Testis (tissue), 3 donors: ENCODE data around the gene MN1. TPM values are rescaled to one million over a fixed set of nuclear protein-coding genes. Genes with fewer than 3 reads are reported as not detected.

Source experiments
- DNase-seq: peaks from one replicate; pipeline ENCODE4 v3.0.0-alpha.2; 2019
- H3K27ac ChIP-seq, 2 donors: fragments of 200-600 bp; sonication (generic); one replicate each; pipeline ENCODE4 v1.5.1; 2019
- H3K27me3 ChIP-seq: fragments of 200-600 bp; sonication (generic); one replicate; pipeline ENCODE4 v1.5.1; 2019
- H3K36me3 ChIP-seq: fragments of 200-600 bp; sonication (generic); one replicate; pipeline ENCODE4 v1.5.1; 2017; ENCODE audit warnings: low read depth; ENCODE audit errors: missing control alignments
- H3K4me1 ChIP-seq: fragments of 200-600 bp; sonication (generic); one replicate; pipeline ENCODE4 v1.5.1; 2019
- H3K4me3 ChIP-seq, 2 donors: fragments of 200-600 bp; sonication (generic); one replicate each; pipeline ENCODE4 v1.5.1; 2017 to 2019
- H3K9me3 ChIP-seq: fragments of 200-600 bp; sonication (generic); one replicate; pipeline ENCODE4 v1.5.1; 2017
- CTCF ChIP-seq, 3 experiments: fragments of 450-650 bp in 2 of 3; fragments of 200-600 bp in 1 of 3; sonication (generic) in 1 of 3; IDR thresholded peaks; one replicate each; pipeline ENCODE4 v1.5.1; 2016 to 2019; ENCODE audit warnings: antibody characterized with exemption in 3 of 3, mild to moderate bottlenecking in 2 of 3, moderate library complexity in 1 of 3
- POLR2A ChIP-seq: fragments of 450-650 bp; IDR thresholded peaks from one replicate; pipeline ENCODE4 v1.6.1; 2017; ENCODE audit warnings: antibody characterized with exemption, mild to moderate bottlenecking, moderate library complexity
- WGBS, 2 donors: methylation state at CpG; one replicate each; pipeline ENCODE4 v1.1.5; 2018; 5-methylcytosine and 5-hydroxymethylcytosine counted together
- intact Hi-C: fragments of 100-400 bp; cut with DNase I; formaldehyde crosslinking; loops from one replicate; pipeline ENCODE4 v1.15.1; 2023; ENCODE audit warnings: low total_unique reads
- polyA plus RNA-seq: library from polyadenylated mRNA; stranded (reverse); fragments of 350-450 nt; fragmentation: Illumina TruSeq; extraction: RNeasy Lipid Tissue Mini Kit (QIAGEN cat#74804); gene quantifications from one replicate; pipeline ENCODE4 v1.2.3, GENCODE V29; 2014; ENCODE audit warnings: low read depth, low replicate concordance; ENCODE audit not compliant: insufficient read depth
- total RNA-seq, 2 donors: library from RNA; depleted of rRNA; stranded (reverse); fragments of >200 nt; gene quantifications; one replicate each; pipeline ENCODE4 v1.2.3, GENCODE V29; 2016

The MN1 gene
- total and polyA plus RNA-seq, 3 donors from 2014 or later: 3.2 to 5.6 (median 4.3) TPM

- H3K4me1 ChIP-seq: peaks cover 14% of the 10 kb centered on the region
- H3K9me3 ChIP-seq: no peaks in the 10 kb centered on the region
- no peak overlapping the region for H3K4me3 ChIP-seq
- DNase-seq: no peak
- H3K36me3 ChIP-seq: no peaks in the 10 kb centered on the region
- H3K27ac ChIP-seq: peak overlapping the region in 1 of 2 donors; percentile 55
- intact Hi-C loops: no loop called here
- 39 to 45% methylated on average over 17 of the region's 17 CpGs for WGBS, 2 donors
- no peak for TF ChIP-seq CTCF (IDR thresholded peaks at IDR 0.05)
- TF ChIP-seq POLR2A: no peak
- H3K27me3 ChIP-seq: no peaks in the 10 kb centered on the region
These were observed 25.6 kb downstream of the MN1 start for GRCh38 chr22:27775758-27776649.

- Histone ChIP-seq H3K9me3 (no peaks in the 10 kb centered on the region), H3K27ac (no peak overlapping the region), H3K27me3 (no peaks in the 10 kb centered on the region), H3K4me3 (no peak overlapping the region), H3K4me1 (peaks cover 14% of the 10 kb centered on the region), H3K36me3 (no peaks in the 10 kb centered on the region)
- DNase-seq: no peak
- TF ChIP-seq CTCF (IDR thresholded peaks at IDR 0.05) (no peak), POLR2A (no peak)
- intact Hi-C loops: no loop called here
- WGBS, 2 donors: 87 to 90% methylated on average over 18 of the region's 18 CpGs
These were observed 26.4 kb downstream of the MN1 start for GRCh38 chr22:27775087-27775698.

- intact Hi-C loops: no loop called here
- WGBS, 2 donors: 89 to 94% methylated on average over 9 of the region's 9 CpGs
These were observed 27.4 kb downstream of the MN1 start for GRCh38 chr22:27774200-27774599.

GRCh38 chr22:27772984-27773498 is 28.5 kb downstream of the MN1 start:
- DNase-seq: no peak
- Histone ChIP-seq H3K4me1 (peaks cover 14% of the 10 kb centered on the region), H3K9me3 (no peaks in the 10 kb centered on the region), H3K36me3 (no peaks in the 10 kb centered on the region), H3K27me3 (no peaks in the 10 kb centered on the region), H3K4me3 (no peak overlapping the region), H3K27ac (no peak overlapping the region)
- intact Hi-C loops: no loop called here
- TF ChIP-seq POLR2A (no peak), CTCF (IDR thresholded peaks at IDR 0.05) (no peak)
- WGBS, 2 donors: 78 to 88% methylated on average over 12 to 18 of the region's 18 CpGs

More at GRCh38 chr22:27774200-27774599, 27.4 kb downstream of the MN1 start:
- DNase-seq: no peak
- Histone ChIP-seq H3K27me3 (no peaks in the 10 kb centered on the region), H3K9me3 (no peaks in the 10 kb centered on the region), H3K4me1 (peaks cover 14% of the 10 kb centered on the region), H3K36me3 (no peaks in the 10 kb centered on the region), H3K27ac (no peak overlapping the region), H3K4me3 (no peak overlapping the region)
- TF ChIP-seq CTCF (IDR thresholded peaks at IDR 0.05) (no peak), POLR2A (no peak)
